Activated CD8-positive, alpha-beta T cell treated with anti-CD3 and anti-CD28 coated beads, Interleukin-2, amount 10 ng/mL, durations not matched to agents 7 days and 5 days (primary cell): ENCODE data around the gene EVA1A. TPM values are rescaled to one million over a fixed set of nuclear protein-coding genes. Genes with fewer than 3 reads are reported as not detected.

Experiments
- ATAC-seq: fragments of 150-1000 bp; cut with Tn5 transposase; one replicate; pipeline ENCODE4 v1.10.0; 2021; ENCODE audit warnings: moderate library complexity
- CTCF ChIA-PET: fragments of 350-600 bp; sonication (Branson Sonifier 250); formaldehyde crosslinking; loops from one replicate; lab custom pipeline; 2021; ENCODE audit warnings: antibody characterized with exemption; lab: Charles Lee
- POLR2A ChIA-PET: fragments of 350-600 bp; sonication (Branson Sonifier 250); formaldehyde crosslinking; loops from one replicate; lab custom pipeline; 2021; ENCODE audit warnings: antibody characterized with exemption; lab: Charles Lee
- DNase-seq: peaks from one replicate; pipeline ENCODE4 v3.0.0-alpha.2; 2020
- H3K27ac Mint-ChIP-seq: one replicate; pipeline ENCODE4 v1.8.0; 2021; ENCODE audit warnings: mild to moderate bottlenecking, mixed read lengths
- H3K27me3 Mint-ChIP-seq: one replicate; pipeline ENCODE4 v1.8.0; 2021; ENCODE audit warnings: low read depth, mixed read lengths
- H3K36me3 Mint-ChIP-seq: one replicate; pipeline ENCODE4 v1.8.0; 2021; ENCODE audit warnings: low read depth, mixed read lengths
- H3K4me1 Mint-ChIP-seq: one replicate; pipeline ENCODE4 v1.8.0; 2021; ENCODE audit warnings: low read depth, mixed read lengths
- H3K4me3 Mint-ChIP-seq: one replicate; pipeline ENCODE4 v1.8.0; 2021; ENCODE audit warnings: mild to moderate bottlenecking, mixed read lengths
- H3K9me3 Mint-ChIP-seq: one replicate; pipeline ENCODE4 v1.8.0; 2022; ENCODE audit warnings: mixed read lengths; ENCODE audit not compliant: insufficient read depth
- total RNA-seq, 2 experiments: library from RNA; stranded (reverse); gene quantifications; one replicate each; pipeline ENCODE4 v1.2.3, GENCODE V29; 2021

Gene EVA1A
- total RNA-seq, 2 experiments from 2014 or later: not detected

GRCh38 chr2:75528221-75528977, 32.3 kb downstream of the EVA1A start:
- H3K36me3 Mint-ChIP-seq: no peaks in the 10 kb centered on the region
- no peak for DNase-seq
- ChIA-PET CTCF (no interaction called here), POLR2A (no interaction called here)
- no peak overlapping the region for H3K27ac Mint-ChIP-seq
- H3K9me3 Mint-ChIP-seq: no peaks in the 10 kb centered on the region
- H3K27me3 Mint-ChIP-seq: peaks cover 10% of the 10 kb centered on the region
- no peak overlapping the region for H3K4me3 Mint-ChIP-seq
- no peak for ATAC-seq
- no peaks in the 10 kb centered on the region for H3K4me1 Mint-ChIP-seq

DNA sequence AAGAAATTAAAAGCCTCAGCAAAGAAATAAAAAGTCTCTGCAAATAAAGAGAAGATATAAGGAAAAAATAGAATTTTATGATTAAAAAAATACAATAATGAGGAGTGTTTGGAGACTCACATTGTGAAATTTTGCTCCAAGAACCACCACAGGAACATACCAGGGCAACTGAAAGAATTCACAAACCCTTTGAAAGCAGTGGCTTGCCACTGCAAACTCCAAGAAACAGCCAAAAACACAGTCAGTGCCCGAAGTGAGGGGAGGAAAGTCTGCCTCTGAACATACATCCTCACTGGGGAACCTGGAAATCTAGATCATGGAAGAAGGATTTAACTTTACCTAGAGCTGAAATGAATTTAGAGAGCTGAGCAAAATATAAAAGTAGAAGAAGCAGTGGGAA, 33.1 kb downstream of the EVA1A start:
- no peak for DNase-seq
- Mint-ChIP-seq H3K9me3 (no peaks in the 10 kb centered on the region), H3K27me3 (peaks cover 10% of the 10 kb centered on the region), H3K27ac (no peak overlapping the region), H3K36me3 (no peaks in the 10 kb centered on the region), H3K4me1 (no peaks in the 10 kb centered on the region), H3K4me3 (no peak overlapping the region)
- ATAC-seq: no peak
- ChIA-PET POLR2A (no interaction called here), CTCF (no interaction called here)

DNA sequence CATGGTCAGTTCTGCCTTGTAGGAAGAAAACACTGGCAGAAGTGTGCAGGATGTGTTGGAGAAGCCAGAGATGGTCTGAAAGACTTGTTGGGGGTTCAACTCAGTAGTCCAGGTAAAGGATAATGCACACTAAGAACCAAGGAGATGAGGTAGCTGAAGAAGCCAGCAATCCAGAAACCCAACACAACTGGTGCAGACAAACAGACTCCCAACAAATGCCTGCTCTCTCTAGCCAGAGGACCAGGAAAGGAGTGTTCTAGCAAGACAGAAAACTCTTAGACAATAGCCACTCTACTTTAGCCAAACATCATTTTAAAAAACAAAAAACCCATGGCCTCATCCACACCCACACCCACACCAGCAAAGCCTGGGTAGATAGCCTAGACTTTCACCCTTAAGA, 33.9 kb downstream of the EVA1A start:
- ChIA-PET CTCF (no interaction called here), POLR2A (no interaction called here)
- H3K27ac Mint-ChIP-seq: no peak overlapping the region
- H3K36me3 Mint-ChIP-seq: no peaks in the 10 kb centered on the region
- H3K9me3 Mint-ChIP-seq: no peaks in the 10 kb centered on the region
- DNase-seq: no peak
- H3K27me3 Mint-ChIP-seq: peaks cover 10% of the 10 kb centered on the region
- H3K4me1 Mint-ChIP-seq: no peaks in the 10 kb centered on the region
- ATAC-seq: no peak
- H3K4me3 Mint-ChIP-seq: no peak overlapping the region

DNA sequence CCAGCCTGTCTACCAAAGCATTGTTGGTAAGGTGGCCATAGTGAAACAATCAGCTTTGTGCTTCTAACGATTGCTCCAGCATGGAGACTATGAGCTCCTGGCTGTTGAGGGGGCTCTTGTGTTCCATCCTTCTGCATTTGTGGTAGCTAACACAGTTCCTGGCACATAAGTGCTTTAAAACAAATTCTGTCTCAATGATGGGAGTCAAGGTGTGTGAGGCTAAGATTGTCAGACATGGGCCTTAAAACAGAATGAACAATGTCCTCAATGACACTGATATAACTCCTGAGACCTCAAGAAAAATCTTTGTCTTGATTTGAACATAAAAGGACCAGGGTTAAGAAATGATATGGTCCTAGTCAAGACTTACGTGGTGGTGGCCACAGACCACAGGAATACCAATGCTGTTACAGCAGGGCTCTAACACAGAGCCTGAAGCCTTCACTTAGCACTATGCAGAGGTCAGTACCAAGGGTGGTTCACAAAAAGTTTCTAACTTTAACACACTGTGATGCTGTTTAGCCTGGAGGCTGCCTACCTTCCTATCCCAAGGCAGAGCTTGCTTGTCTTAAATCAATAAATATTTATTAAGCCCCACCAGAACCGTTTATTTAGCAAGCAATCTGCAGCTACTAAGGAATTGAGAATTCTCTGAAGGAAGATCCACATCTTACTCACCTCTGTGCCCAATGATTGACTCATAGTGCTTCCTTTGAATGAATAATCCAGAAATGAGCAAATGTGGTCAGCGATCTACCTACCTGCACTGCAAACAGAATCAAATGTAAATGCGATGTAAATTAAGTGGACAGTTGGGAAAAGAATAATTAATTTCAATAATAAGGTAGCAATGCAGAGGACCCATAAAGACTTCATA, 35.1 kb downstream of the EVA1A start:
- H3K27me3 Mint-ChIP-seq: peaks cover 10% of the 10 kb centered on the region
- no peaks in the 10 kb centered on the region for H3K4me1 Mint-ChIP-seq
- H3K9me3 Mint-ChIP-seq: no peaks in the 10 kb centered on the region
- DNase-seq: no peak
- H3K4me3 Mint-ChIP-seq: no peak overlapping the region
- ATAC-seq: no peak
- CTCF ChIA-PET: no interaction called here
- H3K27ac Mint-ChIP-seq: no peak overlapping the region
- H3K36me3 Mint-ChIP-seq: no peaks in the 10 kb centered on the region
- POLR2A ChIA-PET: no interaction called here

DNA sequence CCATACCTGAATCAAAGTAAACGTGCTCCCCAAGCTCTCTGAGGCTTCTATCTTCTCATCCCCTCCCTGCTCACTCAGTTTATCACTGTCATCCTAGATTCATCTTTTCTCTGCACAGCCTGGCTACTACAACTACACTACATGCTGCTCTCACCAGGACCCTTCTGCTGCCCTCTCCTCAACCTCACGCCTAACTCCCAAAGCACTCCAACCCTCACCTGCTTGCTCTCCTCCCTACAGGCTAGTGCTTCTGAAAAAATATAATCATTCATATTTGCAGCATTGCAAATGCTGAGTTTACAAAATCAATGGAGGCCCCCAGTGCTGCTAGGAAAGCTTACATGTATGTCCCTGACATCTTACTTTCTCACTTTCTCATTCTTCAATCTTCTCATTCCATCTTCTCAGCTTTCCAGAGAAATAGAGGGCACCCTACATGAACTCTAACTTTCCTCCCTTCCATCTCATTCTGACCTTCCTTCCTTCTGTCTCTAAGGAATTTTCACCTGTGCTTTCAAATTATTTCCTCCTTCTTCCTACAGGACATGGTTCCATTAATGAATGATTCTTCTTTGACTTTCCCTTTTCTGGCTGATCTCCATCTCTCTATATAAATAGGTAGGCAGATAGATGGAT, 36.3 kb downstream of the EVA1A start:
- H3K27me3 Mint-ChIP-seq: peaks cover 11% of the 10 kb centered on the region
- ATAC-seq: no peak
- ChIA-PET POLR2A (no interaction called here), CTCF (no interaction called here)
- H3K4me1 Mint-ChIP-seq: no peaks in the 10 kb centered on the region
- H3K27ac Mint-ChIP-seq: no peak overlapping the region
- H3K36me3 Mint-ChIP-seq: no peaks in the 10 kb centered on the region
- DNase-seq: no peak
- H3K9me3 Mint-ChIP-seq: no peaks in the 10 kb centered on the region
- no peak overlapping the region for H3K4me3 Mint-ChIP-seq

- ATAC-seq (no peak), DNase-seq (no peak)
- no peak overlapping the region for H3K27ac Mint-ChIP-seq
- no peaks in the 10 kb centered on the region for H3K36me3 Mint-ChIP-seq
- no peaks in the 10 kb centered on the region for H3K9me3 Mint-ChIP-seq
- peaks cover 6% of the 10 kb centered on the region for H3K27me3 Mint-ChIP-seq
- H3K4me3 Mint-ChIP-seq: no peak overlapping the region
- POLR2A ChIA-PET: no interaction called here
- CTCF ChIA-PET: no interaction called here
- no peaks in the 10 kb centered on the region for H3K4me1 Mint-ChIP-seq
Measured at GRCh38 chr2:75523313-75524275, 37.1 kb downstream of the EVA1A start.

DNA sequence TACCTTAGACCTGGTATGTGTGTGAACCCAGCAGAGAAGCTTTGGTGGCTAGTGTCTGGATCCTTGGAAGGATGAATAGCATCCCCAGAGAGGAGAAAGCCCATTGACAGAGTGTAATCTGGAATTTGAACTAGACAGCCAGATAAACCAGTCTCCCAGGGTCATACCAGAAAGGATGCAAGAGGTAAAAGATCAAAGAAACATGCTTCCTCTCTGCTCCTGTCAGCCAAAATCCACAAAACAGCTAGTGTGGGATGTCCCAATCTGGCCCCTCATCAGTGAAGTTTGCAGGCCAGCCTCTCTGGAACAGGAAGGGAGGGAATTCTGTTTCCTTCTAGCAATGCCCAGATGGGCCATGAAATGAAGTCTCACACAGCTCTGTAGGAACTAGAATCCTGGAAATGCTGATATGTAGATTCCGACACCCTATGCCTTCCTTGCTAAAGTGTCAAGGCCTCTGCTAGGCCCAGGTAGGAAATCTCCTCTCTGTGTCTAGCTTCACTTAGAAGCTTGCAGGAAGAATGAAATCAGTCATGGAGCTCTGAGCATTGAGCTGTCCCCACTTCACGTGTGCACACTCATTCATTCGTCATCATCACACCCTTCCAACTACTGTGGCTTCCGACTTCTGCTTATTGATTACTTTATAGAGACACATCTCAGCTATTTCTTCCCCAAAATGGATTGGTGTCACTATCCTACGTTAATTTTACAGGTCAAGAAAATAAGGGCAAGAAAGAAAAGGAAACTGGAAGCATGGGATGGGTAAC, 38.0 kb downstream of the EVA1A start:
- H3K27me3 Mint-ChIP-seq: peaks cover 4% of the 10 kb centered on the region
- H3K4me3 Mint-ChIP-seq: no peak overlapping the region
- ATAC-seq: no peak
- ChIA-PET POLR2A (no interaction called here), CTCF (no interaction called here)
- DNase-seq: no peak
- H3K36me3 Mint-ChIP-seq: no peaks in the 10 kb centered on the region
- H3K9me3 Mint-ChIP-seq: no peaks in the 10 kb centered on the region
- H3K4me1 Mint-ChIP-seq: no peaks in the 10 kb centered on the region
- no peak overlapping the region for H3K27ac Mint-ChIP-seq

DNA sequence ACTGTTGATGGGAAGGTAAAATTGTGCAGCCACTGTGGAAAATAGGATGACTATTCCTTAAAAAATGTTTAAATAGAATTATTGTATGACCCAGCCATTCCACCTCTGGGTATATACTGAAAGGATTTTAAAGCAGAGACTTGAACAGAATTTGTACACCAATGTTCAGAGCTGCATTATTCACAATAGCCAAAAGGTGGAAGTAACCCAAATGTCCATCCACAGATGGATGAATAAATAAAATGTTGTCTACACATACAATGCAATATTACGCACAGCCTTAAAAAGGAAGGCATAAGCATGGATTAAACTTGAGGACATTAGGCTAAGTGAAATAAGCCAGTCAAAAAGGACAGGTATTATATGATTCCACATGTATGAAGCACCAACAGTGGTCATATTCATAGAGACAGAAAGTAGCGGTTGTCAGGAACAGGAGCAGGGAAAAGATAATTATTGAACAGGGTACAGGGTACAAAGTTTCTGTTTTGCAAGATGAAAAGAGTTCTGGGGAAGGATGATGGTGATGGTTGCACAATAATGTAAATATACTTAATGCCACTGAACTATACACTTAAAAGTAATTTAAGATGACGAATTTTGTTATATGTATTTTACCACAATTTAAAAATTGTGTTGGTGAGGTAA, 39.4 kb downstream of the EVA1A start:
- ChIA-PET CTCF (no interaction called here), POLR2A (no interaction called here)
- no peaks in the 10 kb centered on the region for H3K9me3 Mint-ChIP-seq
- ATAC-seq (no peak), DNase-seq (no peak)
- H3K36me3 Mint-ChIP-seq: no peaks in the 10 kb centered on the region
- H3K27ac Mint-ChIP-seq: no peak overlapping the region
- H3K27me3 Mint-ChIP-seq: peaks cover 3% of the 10 kb centered on the region
- H3K4me3 Mint-ChIP-seq: no peak overlapping the region
- H3K4me1 Mint-ChIP-seq: no peaks in the 10 kb centered on the region

DNA sequence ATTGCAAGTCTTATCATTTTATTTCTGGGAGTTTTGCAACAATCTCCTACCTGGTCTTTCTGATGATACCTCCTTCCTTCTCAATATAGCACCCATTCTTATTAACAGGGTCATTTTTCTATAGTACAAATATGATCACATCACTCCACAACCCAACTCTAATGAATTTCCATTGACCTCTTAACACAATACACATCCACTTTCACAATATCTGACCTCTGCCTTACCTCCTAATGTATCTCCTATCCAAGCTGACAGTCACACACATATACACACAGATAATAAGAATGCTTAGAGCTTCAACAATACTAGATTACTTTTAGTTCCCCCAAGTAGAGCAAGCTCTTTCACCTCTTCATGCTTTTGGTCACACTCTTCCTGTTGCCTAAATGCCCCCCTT, 40.9 kb downstream of the EVA1A start:
- ATAC-seq (no peak), DNase-seq (no peak)
- Mint-ChIP-seq H3K27me3 (peaks cover 3% of the 10 kb centered on the region), H3K4me1 (no peaks in the 10 kb centered on the region), H3K27ac (no peak overlapping the region), H3K36me3 (no peaks in the 10 kb centered on the region), H3K4me3 (no peak overlapping the region), H3K9me3 (no peaks in the 10 kb centered on the region)
- CTCF ChIA-PET: no interaction called here
- POLR2A ChIA-PET: no interaction called here

DNA sequence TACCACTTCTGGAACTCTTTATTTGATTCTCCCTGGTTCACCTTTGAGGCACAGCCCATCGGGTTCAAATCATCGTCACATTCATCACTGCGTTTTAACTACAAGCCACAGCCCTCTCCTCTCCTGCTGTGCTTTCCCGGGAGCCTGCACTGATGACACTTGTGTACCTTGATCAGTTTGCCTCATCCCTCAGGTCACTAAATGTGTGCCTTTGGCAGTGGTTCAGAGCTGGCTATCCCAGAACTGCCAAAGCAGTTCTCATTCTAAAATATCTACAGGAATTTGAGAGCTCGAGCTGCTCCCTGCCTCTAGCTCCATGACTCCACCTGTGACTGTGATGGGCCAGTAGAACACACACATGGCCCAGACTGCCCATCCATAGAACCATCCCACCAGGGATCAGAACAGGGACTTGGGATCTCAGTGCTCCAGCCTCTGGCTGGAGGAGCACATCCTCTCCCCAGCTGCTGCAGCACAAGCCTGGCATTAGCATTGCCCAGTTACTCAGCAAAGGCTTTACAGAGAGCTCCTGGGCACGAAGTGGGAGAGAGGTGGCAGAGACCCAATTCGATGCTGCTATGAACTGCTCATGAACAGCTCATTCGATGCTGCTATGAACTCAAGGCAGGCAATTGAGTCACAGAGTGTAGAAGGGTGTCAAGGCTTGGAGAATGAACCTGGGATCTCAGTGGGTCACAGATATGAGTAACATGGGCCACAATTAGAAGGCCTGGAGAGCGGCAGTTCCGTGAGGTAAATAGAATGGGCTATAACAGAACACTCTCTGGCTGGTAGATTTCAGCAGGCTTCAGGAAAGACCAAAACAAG, 41.9 kb downstream of the EVA1A start:
- POLR2A ChIA-PET: no interaction called here

More for the DNA sequence above, 41.9 kb downstream of the EVA1A start:
- Mint-ChIP-seq H3K27me3 (peaks cover 3% of the 10 kb centered on the region), H3K9me3 (no peaks in the 10 kb centered on the region), H3K36me3 (no peaks in the 10 kb centered on the region), H3K27ac (no peak overlapping the region), H3K4me3 (no peak overlapping the region), H3K4me1 (no peaks in the 10 kb centered on the region)
- CTCF ChIA-PET: no interaction called here
- no peak for DNase-seq
- ATAC-seq: no peak
